Gastrocnemius medialis (tissue), 4 donors: ENCODE measurements around the gene LHFPL2. TPM values are rescaled to one million over a fixed set of nuclear protein-coding genes. Genes with fewer than 3 reads are reported as not detected.

Experiments used
- ATAC-seq, 2 donors: fragments of 150-250 bp; one replicate each; pipeline ENCODE4 v1.9.1; 2016
- DNase-seq, 2 donors: peaks; one replicate each; pipeline ENCODE4 v3.0.0-alpha.2; 2019
- H3K27ac ChIP-seq, 4 donors: fragments of 200-600 bp; sonication (generic); 1 replicate in 1 of 4; 2 replicates in 3 of 4; pipeline ENCODE4 v1.5.1; 2016 to 2018; ENCODE audit warnings: mild to moderate bottlenecking in 2 of 4, moderate library complexity in 1 of 4
- H3K27me3 ChIP-seq, 3 donors: fragments of 200-600 bp; sonication (generic) in 2 of 3; 1 replicate in 1 of 3; 2 replicates in 2 of 3; pipeline versions ENCODE4 v1.5.1 to v1.6.0; 2016 to 2019; ENCODE audit warnings: mild to moderate bottlenecking in 1 of 3, moderate library complexity in 1 of 3
- H3K36me3 ChIP-seq, 2 donors: fragments of 200-600 bp; sonication (generic) in 1 of 2; one replicate each; pipeline ENCODE4 v1.5.1; 2017 to 2018
- H3K4me1 ChIP-seq, 2 donors: fragments of 200-600 bp; sonication (generic) in 1 of 2; one replicate each; pipeline ENCODE4 v1.5.1; 2016 to 2017; ENCODE audit warnings: mild to moderate bottlenecking in 2 of 2
- H3K4me3 ChIP-seq, 4 donors: fragments of 200-600 bp; sonication (generic) in 3 of 4; 1 replicate in 1 of 4; 2 replicates in 3 of 4; pipeline ENCODE4 v1.5.1; 2016 to 2019; ENCODE audit warnings: mild to moderate bottlenecking in 2 of 4
- H3K9me3 ChIP-seq, 3 donors: fragments of 200-600 bp; sonication (generic) in 2 of 3; 1 replicate in 1 of 3; 2 replicates in 2 of 3; pipeline ENCODE4 v1.5.1; 2016 to 2019
- CTCF ChIP-seq, 5 experiments: fragments of 450-650 bp in 3 of 5; fragments of 200-600 bp in 2 of 5; sonication (generic) in 2 of 5; IDR thresholded peaks in 4 of 5; conservative IDR thresholded peaks in 1 of 5; 1 replicate in 4 of 5; 2 replicates in 1 of 5; pipeline ENCODE4 v1.5.1; 2016 to 2019; ENCODE audit warnings: antibody characterized with exemption in 5 of 5, mild to moderate bottlenecking in 3 of 5, moderate library complexity in 3 of 5
- POLR2A ChIP-seq, 2 donors: fragments of 450-650 bp; IDR thresholded peaks; one replicate each; pipeline ENCODE4 v1.6.1; 2017; ENCODE audit warnings: antibody characterized with exemption in 2 of 2, mild to moderate bottlenecking in 2 of 2, moderate library complexity in 2 of 2
- in situ Hi-C, 4 donors: fragments of 200-750 bp; cut with MboI; loops; one replicate each; pipeline versions ENCODE4 v1.15.0 to v1.8.0; 2017; ENCODE audit warnings: low sequenced_read_pairs in 4 of 4
- intact Hi-C: fragments of 100-400 bp; cut with DNase I; formaldehyde crosslinking; loops from one replicate; pipeline ENCODE4 v1.15.1; 2023; ENCODE audit warnings: low total_unique reads
- total RNA-seq, 4 donors: library from RNA; depleted of rRNA; stranded (reverse); fragments of >200 nt; gene quantifications; one replicate each; pipeline versions ENCODE4 v1.1.0 to v1.2.3, GENCODE V29; 2016

Gene LHFPL2
- total RNA-seq, 4 donors from 2014 or later, result 3.4 to 4.7 (median 3.5) TPM

DNA sequence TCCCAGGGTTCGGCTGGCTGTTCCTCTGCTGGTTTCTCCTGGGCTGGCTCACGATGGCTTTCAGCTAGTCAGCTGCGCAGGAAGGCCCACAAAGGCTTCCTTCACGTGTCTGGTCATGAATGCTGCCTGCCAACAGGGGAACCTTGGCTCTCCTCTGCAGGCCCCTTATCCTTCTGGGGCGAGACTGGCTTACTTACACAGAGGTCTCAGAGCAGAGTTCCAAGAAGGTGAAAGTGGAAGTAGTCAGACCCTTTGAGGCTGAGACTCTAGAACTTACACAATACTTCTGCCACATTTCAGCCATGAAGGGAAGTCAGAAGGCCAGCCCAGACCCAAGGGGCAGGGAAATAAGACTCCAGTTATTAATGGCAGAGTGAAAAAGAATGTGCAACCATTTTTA lies 99.5 kb downstream of the LHFPL2 start:
- no peaks in the 10 kb centered on the region for H3K27me3 ChIP-seq
- peak overlapping the region; percentile 75 to 80 (median 77) for H3K27ac ChIP-seq
- in situ Hi-C loops (loop anchor here in 2 of 4 donors (25.0 kb wide), 2 partner anchors 88 to 413 kb away; partner anchors contain the start of gene LHFPL2 (in 1 of the 2)), intact Hi-C loops (loop anchor here (10.0 kb wide), 1 partner anchor 96 kb away; the partner anchor contains the start of gene LHFPL2)
- no peak for DNase-seq
- no peaks in the 10 kb centered on the region for H3K36me3 ChIP-seq
- no peak for TF ChIP-seq POLR2A (IDR thresholded peaks at IDR 0.05)
- no peak for TF ChIP-seq CTCF (IDR thresholded peaks at IDR 0.05 in 4 of 5, conservative IDR thresholded peaks at IDR 0.05 in 1 of 5)
- peak; percentile 9 to 36 for ATAC-seq
- peaks cover 20 to 28% of the 10 kb centered on the region in 2 donors for H3K4me1 ChIP-seq
- no peaks in the 10 kb centered on the region for H3K9me3 ChIP-seq
- no peak overlapping the region for H3K4me3 ChIP-seq

GRCh38 chr5:78547731-78548615 lies 100.6 kb downstream of the LHFPL2 start:
- intact Hi-C loops, result loop anchor here (10.0 kb wide), 1 partner anchor 97 kb away; the partner anchor contains the start of gene LHFPL2

GRCh38 chr5:78547183-78547582 lies 101.4 kb downstream of the LHFPL2 start:
- TF ChIP-seq CTCF (IDR thresholded peaks at IDR 0.05 in 4 of 5, conservative IDR thresholded peaks at IDR 0.05 in 1 of 5), result no peak
- no peak for TF ChIP-seq POLR2A (IDR thresholded peaks at IDR 0.05)
- Histone ChIP-seq H3K9me3 (no peaks in the 10 kb centered on the region), H3K4me1 (peaks cover 20 to 25% of the 10 kb centered on the region in 2 donors), H3K27ac (peak overlapping the region; percentile 75 to 80 (median 77)), H3K4me3 (no peak overlapping the region), H3K36me3 (no peaks in the 10 kb centered on the region), H3K27me3 (no peaks in the 10 kb centered on the region)
- intact Hi-C loops (loop anchor here (10.0 kb wide), 1 partner anchor 98 kb away; the partner anchor contains the start of gene LHFPL2), in situ Hi-C loops (loop anchor here in 2 of 4 donors (25.0 kb wide), 2 partner anchors 90 to 415 kb away; partner anchors contain the start of gene LHFPL2 (in 1 of the 2))
- peak in 1 of 2 donors; percentile 38 for ATAC-seq
- DNase-seq, result no peak

More at GRCh38 chr5:78547731-78548615, 100.6 kb downstream of the LHFPL2 start:
- Histone ChIP-seq H3K9me3 (no peaks in the 10 kb centered on the region), H3K27ac (peak overlapping the region; percentile 75 to 80 (median 77)), H3K4me1 (peaks cover 20 to 25% of the 10 kb centered on the region in 2 donors), H3K27me3 (no peaks in the 10 kb centered on the region), H3K36me3 (no peaks in the 10 kb centered on the region), H3K4me3 (no peak overlapping the region)
- TF ChIP-seq POLR2A (IDR thresholded peaks at IDR 0.05), result no peak
- no peak for TF ChIP-seq CTCF (IDR thresholded peaks at IDR 0.05 in 4 of 5, conservative IDR thresholded peaks at IDR 0.05 in 1 of 5)
- DNase-seq (peak; percentile 80 to 82), ATAC-seq (peak; percentile 84 to 87)
- in situ Hi-C loops, result loop anchor here in 2 of 4 donors (25.0 kb wide), 2 partner anchors 89 to 414 kb away; partner anchors contain the start of gene LHFPL2 (in 1 of the 2)

DNA sequence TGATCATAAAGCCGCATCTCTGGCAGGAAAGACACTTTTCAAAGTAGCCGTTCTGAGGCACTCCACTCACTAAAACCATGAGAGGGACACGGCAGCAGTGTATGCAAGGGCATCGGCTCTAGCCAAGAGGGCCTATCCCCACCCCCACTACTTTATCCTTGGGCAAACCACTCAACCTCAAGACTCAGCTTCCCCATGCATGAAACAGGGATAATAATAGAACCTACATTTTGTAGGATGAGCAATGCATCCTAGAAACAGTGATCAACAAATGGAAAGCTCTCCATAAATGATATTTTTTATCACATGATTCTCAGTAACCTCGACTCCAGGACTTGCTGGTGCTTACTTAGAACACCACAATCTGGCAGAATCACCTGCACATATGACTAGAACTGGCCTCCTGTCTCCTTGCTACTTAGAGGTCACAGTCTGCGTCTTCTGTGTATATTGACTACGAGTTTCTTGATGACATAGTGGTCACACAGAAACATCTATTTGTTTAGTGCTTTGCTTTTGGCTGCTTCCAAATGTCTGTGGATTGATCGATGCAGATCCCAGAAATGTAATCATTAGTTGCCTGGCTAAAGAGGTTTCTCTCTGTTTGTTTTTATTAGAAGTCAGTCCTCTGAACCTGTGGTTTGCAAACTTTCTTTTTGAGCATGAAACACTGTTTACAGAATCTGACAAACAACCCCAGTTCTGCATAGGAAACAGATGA lies 102.1 kb downstream of the LHFPL2 start:
- no peak for DNase-seq
- in situ Hi-C loops, result loop anchor here in 2 of 4 donors (25.0 kb wide), 2 partner anchors 91 to 416 kb away; partner anchors contain the start of gene LHFPL2 (in 1 of the 2)
- ATAC-seq, result no peak
- no peaks in the 10 kb centered on the region for H3K9me3 ChIP-seq
- no peak overlapping the region for H3K4me3 ChIP-seq
- no peaks in the 10 kb centered on the region for H3K36me3 ChIP-seq
- H3K27ac ChIP-seq, result peak overlapping the region; percentile 75 to 80 (median 77)
- peaks cover 20 to 25% of the 10 kb centered on the region in 2 donors for H3K4me1 ChIP-seq
- no peaks in the 10 kb centered on the region for H3K27me3 ChIP-seq
- intact Hi-C loops, result loop anchor here (10.0 kb wide), 1 partner anchor 98 kb away; the partner anchor contains the start of gene LHFPL2
- TF ChIP-seq POLR2A (IDR thresholded peaks at IDR 0.05), result no peak
- TF ChIP-seq CTCF (IDR thresholded peaks at IDR 0.05 in 4 of 5, conservative IDR thresholded peaks at IDR 0.05 in 1 of 5), result no peak
